CD14-positive monocyte (primary cell): ENCODE data around the gene EFCAB13. TPM values are rescaled to one million over a fixed set of nuclear protein-coding genes. Genes with fewer than 3 reads are reported as not detected.

Experiments
- DNase-seq, 3 donors: peaks; one replicate each; pipeline ENCODE4 v3.0.0-alpha.2; 2011 to 2022
- H2AFZ ChIP-seq: 2 replicates; pipeline ENCODE4 v1.6.0; 2012; ENCODE audit warnings: mild to moderate bottlenecking, low read depth, low read length, inconsistent platforms; ENCODE audit not compliant: insufficient read depth, poor library complexity, severe bottlenecking
- H3K27ac ChIP-seq, 2 donors: 1 replicate in 1 of 2; 2 replicates in 1 of 2; pipeline ENCODE4 v1.5.1; 2012 to 2013; ENCODE audit warnings: low read length in 2 of 2, control low read depth in 1 of 2, inconsistent platforms in 1 of 2, low read depth in 1 of 2, mild to moderate bottlenecking in 1 of 2
- H3K27me3 ChIP-seq, 2 donors: one replicate each; pipeline versions ENCODE4 v1.6.0 to v1.6.1; 2011 to 2013; ENCODE audit warnings: low read length in 2 of 2; ENCODE audit not compliant: control insufficient read depth in 2 of 2, insufficient read depth in 2 of 2
- H3K36me3 ChIP-seq, 2 donors: replicated peaks in 1 of 2; 1 replicate in 1 of 2; 2 replicates in 1 of 2; pipeline versions ENCODE4 v1.5.1 to v1.6.1; 2012 to 2013; ENCODE audit warnings: low read length in 2 of 2, control low read depth in 1 of 2, inconsistent platforms in 1 of 2, mild to moderate bottlenecking in 1 of 2; ENCODE audit not compliant: insufficient read depth in 2 of 2, control insufficient read depth in 1 of 2
- H3K4me1 ChIP-seq, 2 donors: 1 replicate in 1 of 2; 2 replicates in 1 of 2; pipeline versions ENCODE4 v1.5.1 to v1.6.1; 2012 to 2013; ENCODE audit warnings: low read length in 2 of 2, control low read depth in 1 of 2, inconsistent platforms in 1 of 2, mild to moderate bottlenecking in 1 of 2, moderate library complexity in 1 of 2; ENCODE audit not compliant: insufficient read depth in 2 of 2, control insufficient read depth in 1 of 2
- H3K4me2 ChIP-seq: replicated peaks from 2 replicates; pipeline ENCODE3; 2012; ENCODE audit warnings: low read length, moderate library complexity, mild to moderate bottlenecking; ENCODE audit not compliant: poor library complexity, severe bottlenecking; ENCODE audit errors: extremely low read depth
- H3K4me3 ChIP-seq, 3 experiments: fragments of 200-600 bp in 1 of 3; sonication (generic) in 1 of 3; replicated peaks in 1 of 3; 1 replicate in 2 of 3; 2 replicates in 1 of 3; pipeline ENCODE4 v1.5.1; 2011 to 2013; ENCODE audit warnings: low read length in 3 of 3, mild to moderate bottlenecking in 3 of 3, control low read depth in 2 of 3, low read depth in 2 of 3, inconsistent platforms in 1 of 3, moderate library complexity in 1 of 3
- H3K79me2 ChIP-seq: 2 replicates; pipeline ENCODE4 v1.6.0; 2012; ENCODE audit warnings: mild to moderate bottlenecking, control low read depth, inconsistent platforms, low read length, moderate library complexity; ENCODE audit not compliant: insufficient read depth
- H3K9ac ChIP-seq: 2 replicates; pipeline ENCODE4 v1.6.0; 2017; ENCODE audit warnings: low read length, mild to moderate bottlenecking; ENCODE audit not compliant: insufficient read depth, poor library complexity, severe bottlenecking
- H3K9me3 ChIP-seq, 2 donors: replicated peaks in 1 of 2; 1 replicate in 1 of 2; 2 replicates in 1 of 2; pipeline versions ENCODE4 v1.5.1 to v1.6.1; 2012 to 2013; ENCODE audit warnings: low read length in 2 of 2, control low read depth in 1 of 2; ENCODE audit not compliant: control insufficient read depth in 1 of 2, insufficient read depth in 1 of 2
- H4K20me1 ChIP-seq: 2 replicates; pipeline ENCODE4 v1.6.0; 2012; ENCODE audit warnings: mild to moderate bottlenecking, low read length, control low read depth, moderate library complexity; ENCODE audit not compliant: insufficient read depth
- H3K27ac Mint-ChIP-seq, 7 donors: one replicate each; pipeline ENCODE4 v1.8.0; 2020; ENCODE audit warnings: mild to moderate bottlenecking in 7 of 7, mixed read lengths in 7 of 7, moderate library complexity in 6 of 7, inconsistent platforms in 2 of 7
- H3K27me3 Mint-ChIP-seq, 3 donors: one replicate each; pipeline ENCODE4 v1.8.0; 2021 to 2022; ENCODE audit warnings: low read depth in 3 of 3, mild to moderate bottlenecking in 3 of 3, mixed read lengths in 3 of 3, moderate library complexity in 3 of 3, inconsistent platforms in 1 of 3
- H3K36me3 Mint-ChIP-seq, 2 donors: one replicate each; pipeline ENCODE4 v1.8.0; 2020; ENCODE audit warnings: mixed read lengths in 2 of 2, inconsistent platforms in 1 of 2, mild to moderate bottlenecking in 1 of 2
- H3K4me1 Mint-ChIP-seq: one replicate; pipeline ENCODE4 v1.8.0; 2020; ENCODE audit warnings: mild to moderate bottlenecking, mixed read lengths
- H3K4me3 Mint-ChIP-seq, 2 donors: one replicate each; pipeline ENCODE4 v1.8.0; 2020; ENCODE audit warnings: mild to moderate bottlenecking in 2 of 2, mixed read lengths in 2 of 2, moderate library complexity in 1 of 2
- H3K9me3 Mint-ChIP-seq, 7 donors: one replicate each; pipeline ENCODE4 v1.8.0; 2020 to 2022; ENCODE audit warnings: mixed read lengths in 7 of 7, mild to moderate bottlenecking in 6 of 7, moderate library complexity in 6 of 7, inconsistent platforms in 2 of 7
- WGBS: methylation state at CpG from one replicate; pipeline ENCODE4 v1.1.5; 2013; ENCODE audit warnings: missing lambda C conversion rate; ENCODE audit not compliant: insufficient coverage; 5-methylcytosine and 5-hydroxymethylcytosine counted together
- intact Hi-C, 2 donors: fragments of 100-400 bp; cut with micrococcal nuclease; formaldehyde crosslinking; loops; one replicate each; pipeline versions ENCODE4 v1.15.0 to v1.15.1; 2023
- polyA plus RNA-seq, 3 donors: library from polyadenylated mRNA; depleted of rRNA in 1 of 3; unstranded in 2 of 3; stranded (reverse) in 1 of 3; fragments of 300-500 nt in 2 of 3; fragments of >200 nt in 1 of 3; fragmentation: Illumina TruSeq in 2 of 3; gene quantifications; 1 replicate in 2 of 3; 2 replicates in 1 of 3; pipeline ENCODE4 v1.2.3, GENCODE V29; 2012 to 2021
- TF ChIP-seq, protein P1 (sequence below): fragments of 200-600 bp; IDR thresholded peaks from one replicate; pipeline ENCODE4 v1.8.0; 2022; ENCODE audit warnings: antibody characterized with exemption, mild to moderate bottlenecking

EFCAB13 gene
- polyA plus RNA-seq, 3 donors: 1.0 to 5.7 (median 3.5) TPM

DNA sequence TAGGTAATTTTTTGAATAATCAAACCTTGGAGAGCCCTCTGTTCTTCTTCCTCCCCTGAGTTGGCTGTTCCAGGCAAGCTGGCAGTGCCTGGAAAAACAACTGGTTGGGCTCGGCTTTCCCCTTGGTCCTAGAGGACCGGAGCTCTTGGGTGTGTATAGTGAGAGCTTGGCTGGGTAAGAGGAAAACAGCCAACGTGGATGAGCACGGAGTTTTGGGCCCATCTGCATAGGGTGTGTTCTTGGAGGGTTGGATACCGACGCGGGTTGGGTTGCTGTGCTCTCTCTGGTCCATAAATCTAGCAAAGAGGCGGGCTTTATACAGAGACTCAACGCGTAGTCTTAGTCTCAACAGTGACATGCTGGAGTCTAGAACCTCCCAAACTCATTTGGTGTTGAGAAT lies 46.9 kb upstream of the EFCAB13 start:
- no peak for DNase-seq
- peak overlapping the region in 3 of 7 donors; percentile 14 to 66 (median 35) for H3K27ac Mint-ChIP-seq
- H3K4me3 Mint-ChIP-seq: no peak overlapping the region
- H3K9me3 Mint-ChIP-seq: peaks cover 0 to 2% (median 2%) of the 10 kb centered on the region in 7 donors
- H2AFZ ChIP-seq: no peak overlapping the region
- no peak overlapping the region for H3K4me3 ChIP-seq
- no peaks in the 10 kb centered on the region for H3K36me3 ChIP-seq
- H3K27me3 Mint-ChIP-seq: peaks cover 0 to 3% (median 3%) of the 10 kb centered on the region in 3 donors
- H3K4me2 ChIP-seq: no peak overlapping the region
- H3K4me1 ChIP-seq: peaks cover 68 to 69% of the 10 kb centered on the region in 2 donors
- H3K9ac ChIP-seq: no peak overlapping the region
- H3K27me3 ChIP-seq: no peaks in the 10 kb centered on the region
- peaks cover 72% of the 10 kb centered on the region for H3K4me1 Mint-ChIP-seq
- no peaks in the 10 kb centered on the region for H3K79me2 ChIP-seq
- no peaks in the 10 kb centered on the region for H4K20me1 ChIP-seq
- TF ChIP-seq, protein P1, sequence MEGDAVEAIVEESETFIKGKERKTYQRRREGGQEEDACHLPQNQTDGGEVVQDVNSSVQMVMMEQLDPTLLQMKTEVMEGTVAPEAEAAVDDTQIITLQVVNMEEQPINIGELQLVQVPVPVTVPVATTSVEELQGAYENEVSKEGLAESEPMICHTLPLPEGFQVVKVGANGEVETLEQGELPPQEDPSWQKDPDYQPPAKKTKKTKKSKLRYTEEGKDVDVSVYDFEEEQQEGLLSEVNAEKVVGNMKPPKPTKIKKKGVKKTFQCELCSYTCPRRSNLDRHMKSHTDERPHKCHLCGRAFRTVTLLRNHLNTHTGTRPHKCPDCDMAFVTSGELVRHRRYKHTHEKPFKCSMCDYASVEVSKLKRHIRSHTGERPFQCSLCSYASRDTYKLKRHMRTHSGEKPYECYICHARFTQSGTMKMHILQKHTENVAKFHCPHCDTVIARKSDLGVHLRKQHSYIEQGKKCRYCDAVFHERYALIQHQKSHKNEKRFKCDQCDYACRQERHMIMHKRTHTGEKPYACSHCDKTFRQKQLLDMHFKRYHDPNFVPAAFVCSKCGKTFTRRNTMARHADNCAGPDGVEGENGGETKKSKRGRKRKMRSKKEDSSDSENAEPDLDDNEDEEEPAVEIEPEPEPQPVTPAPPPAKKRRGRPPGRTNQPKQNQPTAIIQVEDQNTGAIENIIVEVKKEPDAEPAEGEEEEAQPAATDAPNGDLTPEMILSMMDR: no peak
- intact Hi-C loops: no loop called here
- H3K27ac ChIP-seq: no peak overlapping the region
- H3K36me3 Mint-ChIP-seq: peaks cover 0 to 1% of the 10 kb centered on the region in 2 donors
- no peaks in the 10 kb centered on the region for H3K9me3 ChIP-seq
- WGBS: 100% methylated on average over 2 of the region's 10 CpGs

DNA sequence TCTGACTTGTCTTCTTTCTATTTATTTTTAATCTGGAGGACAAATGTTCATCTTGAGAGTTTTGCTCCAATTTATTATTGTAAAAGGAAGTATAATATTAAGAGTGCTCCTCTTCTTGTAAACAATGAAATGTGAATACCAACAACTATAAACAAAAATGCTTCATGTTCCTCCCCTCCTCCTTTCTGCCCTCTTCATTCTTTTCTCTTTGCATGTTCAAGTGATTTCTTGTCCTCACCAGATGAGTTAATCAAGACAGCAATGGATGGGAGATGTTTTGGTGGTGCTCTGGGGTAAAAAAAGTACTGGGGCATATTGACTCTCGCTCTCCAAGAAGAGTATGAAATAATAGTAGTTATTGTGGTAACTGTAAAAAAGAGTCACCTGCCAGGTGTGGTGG lies 45.8 kb upstream of the EFCAB13 start:
- Mint-ChIP-seq H3K27ac (peak overlapping the region in 5 of 7 donors; percentile 7 to 95 (median 68)), H3K4me3 (no peak overlapping the region), H3K9me3 (peaks cover 0 to 2% (median 0%) of the 10 kb centered on the region in 7 donors), H3K36me3 (peaks cover 0 to 1% of the 10 kb centered on the region in 2 donors), H3K4me1 (peaks cover 72% of the 10 kb centered on the region), H3K27me3 (no peaks in the 10 kb centered on the region)
- Histone ChIP-seq H3K79me2 (no peaks in the 10 kb centered on the region), H3K4me1 (peaks cover 68 to 69% of the 10 kb centered on the region in 2 donors), H3K4me3 (no peak overlapping the region), H3K27ac (no peak overlapping the region), H3K9ac (no peak overlapping the region), H3K36me3 (no peaks in the 10 kb centered on the region), H3K27me3 (no peaks in the 10 kb centered on the region), H3K9me3 (no peaks in the 10 kb centered on the region), H2AFZ (no peak overlapping the region), H3K4me2 (no peak overlapping the region), H4K20me1 (no peaks in the 10 kb centered on the region)
- TF ChIP-seq, protein P1: no peak
- intact Hi-C loops: no loop called here
- no peak for DNase-seq
- no CpG with 5 or more reads among the region's 1 CpG for WGBS
